ENCODE data around the gene DCDC1. TPM values are rescaled to one million over a fixed set of nuclear protein-coding genes. Genes with fewer than 3 reads are reported as not detected.

The DCDC1 gene
- polyA plus RNA-seq, 1 donor: 1.2 TPM

DNA sequence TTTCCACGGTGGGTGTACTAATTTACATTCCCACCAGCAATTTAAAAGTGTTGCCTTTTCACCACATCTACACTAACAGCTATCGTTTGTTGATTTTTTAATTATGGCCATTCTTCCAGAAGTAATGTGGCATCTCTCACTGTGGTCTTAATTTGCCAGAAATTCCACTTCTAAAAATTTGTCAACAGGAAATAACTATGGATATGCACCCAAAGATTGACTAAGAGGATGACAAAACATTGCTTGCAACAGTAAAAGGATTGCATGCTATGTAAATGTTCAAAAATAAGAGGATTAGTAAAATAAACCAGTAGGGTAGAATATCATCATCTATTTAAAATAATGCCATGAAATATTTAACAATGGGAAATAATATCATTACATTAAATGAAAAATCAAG is 219.5 kb downstream of the DCDC1 start:
- WGBS (ENCODE audit: insufficient coverage, low lambda C conversion rate): 83% methylated on average over 1 of the region's 2 CpGs
- H3K9me3 ChIP-seq (ENCODE audit: control insufficient read depth, low read depth, low read length): no peaks in the 10 kb centered on the region

DNA sequence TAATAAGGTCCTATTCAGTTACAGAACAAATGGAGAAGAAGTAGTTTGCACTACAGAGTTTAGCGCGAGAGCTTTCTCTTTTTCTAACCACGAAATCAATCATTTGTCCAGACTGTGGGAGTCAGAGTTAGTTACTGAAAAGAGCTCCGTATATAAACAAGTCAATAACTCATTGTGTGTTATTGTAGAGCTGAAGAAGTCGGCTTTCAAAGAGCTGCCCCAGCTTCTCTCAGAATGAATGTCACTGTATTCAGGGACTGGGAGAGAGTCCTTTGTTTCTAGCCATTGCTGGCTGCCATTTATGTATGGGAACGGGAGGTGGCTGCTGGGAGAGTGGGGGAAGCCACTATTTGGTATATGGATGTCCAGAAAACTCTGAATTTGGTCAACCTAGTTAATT is 227.8 kb downstream of the DCDC1 start:
- WGBS (ENCODE audit: insufficient coverage, low lambda C conversion rate): no CpG with 5 or more reads among the region's 6 CpGs

More for the DNA sequence above, 219.5 kb downstream of the DCDC1 start:
- no peak for DNase-seq
- no peak overlapping the region for H3K27ac ChIP-seq (ENCODE audit: low read length)
- no peaks in the 10 kb centered on the region for H3K4me1 ChIP-seq (ENCODE audit: control insufficient read depth, insufficient read depth, low read length)
- no peaks in the 10 kb centered on the region for H3K36me3 ChIP-seq (ENCODE audit: control insufficient read depth, insufficient read depth, low read length)
- H3K27me3 ChIP-seq (ENCODE audit: control insufficient read depth, insufficient read depth, low read length): no peaks in the 10 kb centered on the region
- no peak overlapping the region for H3K4me3 ChIP-seq (ENCODE audit: low read length)

DNA sequence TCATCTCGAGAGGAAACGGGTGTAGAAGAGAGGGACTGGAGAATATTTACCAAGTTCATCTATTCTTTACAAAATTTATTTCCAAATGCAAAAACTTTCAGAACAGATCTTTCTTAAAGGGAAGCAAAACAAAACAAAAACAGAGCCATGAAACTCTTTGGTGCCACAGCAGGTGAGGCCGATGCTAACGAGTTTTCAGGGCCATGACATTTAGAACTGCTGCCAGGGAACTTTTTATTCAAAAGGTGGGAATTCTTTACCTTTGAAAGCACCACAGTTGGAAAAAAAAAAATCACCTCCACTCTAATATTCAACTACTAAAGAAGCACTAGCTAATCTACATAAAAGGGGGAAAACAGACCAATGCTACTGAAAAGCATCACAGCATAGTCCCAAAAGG is 230.1 kb downstream of the DCDC1 start:
- H3K4me1 ChIP-seq (ENCODE audit: control insufficient read depth, insufficient read depth, low read length): no peaks in the 10 kb centered on the region
- H3K4me3 ChIP-seq (ENCODE audit: low read length): no peak overlapping the region
- H3K36me3 ChIP-seq (ENCODE audit: control insufficient read depth, insufficient read depth, low read length): no peaks in the 10 kb centered on the region
- WGBS (ENCODE audit: insufficient coverage, low lambda C conversion rate): no CpG with 5 or more reads among the region's 4 CpGs
- no peak for DNase-seq
- H3K27me3 ChIP-seq (ENCODE audit: control insufficient read depth, insufficient read depth, low read length): no peaks in the 10 kb centered on the region
- no peak overlapping the region for H3K27ac ChIP-seq (ENCODE audit: low read length)
- H3K9me3 ChIP-seq (ENCODE audit: control insufficient read depth, low read depth, low read length): no peaks in the 10 kb centered on the region

More for the DNA sequence above, 227.8 kb downstream of the DCDC1 start:
- Histone ChIP-seq H3K27ac (ENCODE audit: low read length) (no peak overlapping the region), H3K36me3 (ENCODE audit: control insufficient read depth, insufficient read depth, low read length) (no peaks in the 10 kb centered on the region), H3K9me3 (ENCODE audit: control insufficient read depth, low read depth, low read length) (no peaks in the 10 kb centered on the region), H3K4me1 (ENCODE audit: control insufficient read depth, insufficient read depth, low read length) (no peaks in the 10 kb centered on the region), H3K27me3 (ENCODE audit: control insufficient read depth, insufficient read depth, low read length) (no peaks in the 10 kb centered on the region), H3K4me3 (ENCODE audit: low read length) (no peak overlapping the region)
- DNase-seq: no peak

DNA sequence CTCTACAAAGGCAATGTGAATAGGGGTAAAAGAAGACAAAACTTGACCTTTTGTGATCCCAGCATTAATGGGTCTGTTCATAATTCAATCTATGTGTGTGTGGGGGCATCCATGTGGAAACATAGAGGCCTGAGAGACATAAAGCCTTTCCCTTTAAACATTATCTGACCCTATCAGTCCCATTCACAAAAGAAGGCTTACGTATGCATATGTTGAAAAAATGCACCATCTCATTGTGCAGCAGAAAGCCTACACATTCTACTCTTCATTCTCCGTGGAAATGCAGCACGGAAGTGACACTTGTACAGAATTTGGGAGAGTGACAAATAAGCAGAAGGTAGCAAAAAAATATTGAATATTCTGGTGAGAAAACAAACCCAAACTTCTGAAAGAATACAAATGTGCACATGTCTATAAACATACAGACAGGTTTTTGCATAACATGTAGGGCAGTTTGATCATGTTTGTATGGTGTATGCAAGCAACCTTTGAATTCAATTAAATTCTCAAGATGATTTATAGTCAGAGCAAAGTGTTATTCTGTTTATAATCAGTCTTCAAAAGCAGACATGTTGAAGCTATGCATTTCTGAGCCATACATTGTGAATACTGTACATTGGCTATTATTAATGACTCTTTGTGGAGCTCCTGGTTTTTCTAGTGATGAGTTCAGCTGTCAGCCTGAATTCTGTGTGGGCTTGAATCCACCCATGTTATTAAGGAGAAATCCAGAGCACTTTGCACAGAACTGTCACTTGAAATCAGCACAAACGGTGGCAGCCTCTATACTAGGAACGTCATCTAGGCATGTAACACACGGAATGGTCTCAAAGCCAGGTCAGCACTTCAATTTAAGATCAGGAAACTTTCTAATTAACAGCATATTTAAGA is 236.8 kb downstream of the DCDC1 start:
- no peak for DNase-seq
- Histone ChIP-seq H3K27me3 (ENCODE audit: control insufficient read depth, insufficient read depth, low read length) (no peaks in the 10 kb centered on the region), H3K4me3 (ENCODE audit: low read length) (no peak overlapping the region), H3K27ac (ENCODE audit: low read length) (no peak overlapping the region), H3K36me3 (ENCODE audit: control insufficient read depth, insufficient read depth, low read length) (no peaks in the 10 kb centered on the region), H3K4me1 (ENCODE audit: control insufficient read depth, insufficient read depth, low read length) (no peaks in the 10 kb centered on the region), H3K9me3 (ENCODE audit: control insufficient read depth, low read depth, low read length) (no peaks in the 10 kb centered on the region)
- 100% methylated on average over 1 of the region's 6 CpGs for WGBS (ENCODE audit: insufficient coverage, low lambda C conversion rate)

DNA sequence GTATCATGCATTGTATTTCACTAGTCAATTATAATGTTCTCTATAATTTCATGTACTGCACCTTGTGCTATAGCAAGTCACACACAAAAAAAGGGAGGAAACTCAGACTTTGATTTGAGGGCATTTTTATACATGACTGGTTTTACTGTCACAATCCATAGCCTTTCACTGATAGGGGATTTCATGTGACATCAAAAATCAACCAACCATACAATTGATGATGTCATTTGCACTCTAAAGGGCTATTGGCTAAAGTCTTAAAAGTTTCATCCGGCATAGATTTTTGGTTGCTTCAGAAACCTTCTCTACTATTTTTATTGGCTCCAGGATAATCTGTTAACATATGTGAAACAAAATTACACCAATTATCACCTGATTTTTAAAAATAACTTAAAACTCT is 237.8 kb downstream of the DCDC1 start:
- Histone ChIP-seq H3K9me3 (ENCODE audit: control insufficient read depth, low read depth, low read length) (no peaks in the 10 kb centered on the region), H3K27me3 (ENCODE audit: control insufficient read depth, insufficient read depth, low read length) (no peaks in the 10 kb centered on the region), H3K4me3 (ENCODE audit: low read length) (no peak overlapping the region), H3K36me3 (ENCODE audit: control insufficient read depth, insufficient read depth, low read length) (no peaks in the 10 kb centered on the region), H3K27ac (ENCODE audit: low read length) (no peak overlapping the region), H3K4me1 (ENCODE audit: control insufficient read depth, insufficient read depth, low read length) (no peaks in the 10 kb centered on the region)
- no CpG with 5 or more reads among the region's 1 CpG for whole genome bisulfite sequencing (ENCODE audit: insufficient coverage, low lambda C conversion rate)
- DNase-seq: no peak

DNA sequence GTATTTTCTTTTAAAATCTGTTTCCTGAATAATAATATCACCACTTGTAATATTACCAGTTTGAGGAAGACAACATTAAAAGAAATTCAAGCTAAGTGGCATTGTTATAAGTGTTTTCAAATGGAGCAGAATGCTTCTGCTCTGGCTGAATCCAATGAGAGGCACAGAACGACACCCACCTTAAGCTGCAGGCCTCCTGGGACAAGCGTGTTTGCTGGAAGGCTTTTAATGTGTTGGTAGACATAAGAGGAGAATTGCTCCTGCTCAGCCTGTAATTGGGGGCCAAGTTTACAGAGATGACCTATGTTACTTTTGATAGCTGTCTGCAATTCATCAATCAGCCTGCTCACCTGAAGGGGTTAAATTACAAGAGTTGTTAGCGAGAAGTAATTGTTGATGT is 242.2 kb downstream of the DCDC1 start:
- no peaks in the 10 kb centered on the region for H3K4me1 ChIP-seq (ENCODE audit: control insufficient read depth, insufficient read depth, low read length)
- H3K9me3 ChIP-seq (ENCODE audit: control insufficient read depth, low read depth, low read length): no peaks in the 10 kb centered on the region
- H3K27ac ChIP-seq (ENCODE audit: low read length): no peak overlapping the region
- H3K36me3 ChIP-seq (ENCODE audit: control insufficient read depth, insufficient read depth, low read length): no peaks in the 10 kb centered on the region
- H3K4me3 ChIP-seq (ENCODE audit: low read length): no peak overlapping the region
- no peaks in the 10 kb centered on the region for H3K27me3 ChIP-seq (ENCODE audit: control insufficient read depth, insufficient read depth, low read length)
- WGBS (ENCODE audit: insufficient coverage, low lambda C conversion rate): 40% methylated on average over 1 of the region's 3 CpGs
- no peak for DNase-seq

DNA sequence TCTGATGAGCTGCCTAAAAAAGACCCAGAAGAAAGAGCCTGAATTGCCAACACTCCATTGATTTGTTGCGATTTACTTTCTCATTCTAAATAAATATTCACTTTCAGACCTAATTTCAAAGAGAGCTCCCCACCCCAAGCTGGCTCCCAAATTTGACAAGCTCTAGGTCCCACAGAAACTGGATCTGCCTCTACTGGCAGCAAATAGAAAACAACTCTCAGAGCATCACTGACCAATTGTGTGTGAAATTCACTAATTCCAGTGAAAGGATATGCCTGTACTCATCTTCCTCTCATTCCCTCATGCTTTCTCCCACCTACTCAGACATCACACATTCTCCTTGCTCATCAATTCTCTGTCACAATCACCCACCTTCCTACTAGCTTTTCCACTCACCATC is 249.1 kb downstream of the DCDC1 start:
- Histone ChIP-seq H3K36me3 (ENCODE audit: control insufficient read depth, insufficient read depth, low read length) (no peaks in the 10 kb centered on the region), H3K9me3 (ENCODE audit: control insufficient read depth, low read depth, low read length) (no peaks in the 10 kb centered on the region), H3K27me3 (ENCODE audit: control insufficient read depth, insufficient read depth, low read length) (no peaks in the 10 kb centered on the region), H3K27ac (ENCODE audit: low read length) (no peak overlapping the region), H3K4me3 (ENCODE audit: low read length) (no peak overlapping the region), H3K4me1 (ENCODE audit: control insufficient read depth, insufficient read depth, low read length) (no peaks in the 10 kb centered on the region)
- no peak for DNase-seq
- WGBS (ENCODE audit: insufficient coverage, low lambda C conversion rate): no CpG with 5 or more reads among the region's 1 CpG

DNA sequence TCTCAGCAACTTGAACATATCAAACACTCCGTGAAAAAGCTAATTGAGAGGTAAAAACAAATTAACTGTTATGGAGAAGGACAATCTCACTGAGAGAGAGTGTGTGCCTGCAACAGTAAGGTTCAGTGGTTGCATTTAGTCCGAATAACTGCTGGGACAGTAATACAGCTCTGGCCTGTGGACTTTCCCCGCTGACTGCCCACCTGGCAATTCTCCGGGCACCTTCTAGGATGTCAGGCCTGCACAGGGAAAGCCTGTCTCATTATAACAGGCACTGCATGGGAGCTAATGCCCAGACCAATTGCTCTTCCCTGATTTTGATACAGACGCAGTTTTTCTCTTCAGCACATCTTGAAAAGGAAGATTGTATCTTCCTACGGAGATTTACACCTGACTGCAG is 251.0 kb downstream of the DCDC1 start:
- Histone ChIP-seq H3K36me3 (ENCODE audit: control insufficient read depth, insufficient read depth, low read length) (no peaks in the 10 kb centered on the region), H3K27me3 (ENCODE audit: control insufficient read depth, insufficient read depth, low read length) (no peaks in the 10 kb centered on the region)
- no CpG with 5 or more reads among the region's 6 CpGs for WGBS (ENCODE audit: insufficient coverage, low lambda C conversion rate)

DNA sequence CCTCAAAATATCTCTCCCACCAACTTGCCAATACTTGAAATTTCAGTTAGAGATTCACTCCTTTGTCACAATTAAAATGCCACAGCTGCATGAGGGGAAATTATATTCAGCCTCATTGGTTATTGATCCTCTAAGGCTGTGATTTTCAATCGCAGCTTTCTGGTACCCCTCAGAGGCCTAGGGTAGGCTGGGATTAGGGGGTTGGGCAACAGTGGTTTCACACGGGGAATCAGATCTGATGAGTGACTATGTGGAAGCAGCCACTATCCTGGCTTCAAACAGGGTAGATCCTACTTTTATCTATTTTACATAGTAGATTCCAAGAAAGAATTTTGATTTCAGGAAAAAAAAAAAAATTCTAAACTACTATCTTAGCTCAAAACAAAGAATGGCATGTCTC is 252.5 kb downstream of the DCDC1 start:
- Histone ChIP-seq H3K4me3 (ENCODE audit: low read length) (no peak overlapping the region), H3K27me3 (ENCODE audit: control insufficient read depth, insufficient read depth, low read length) (no peaks in the 10 kb centered on the region), H3K36me3 (ENCODE audit: control insufficient read depth, insufficient read depth, low read length) (no peaks in the 10 kb centered on the region), H3K27ac (ENCODE audit: low read length) (no peak overlapping the region), H3K4me1 (ENCODE audit: control insufficient read depth, insufficient read depth, low read length) (no peaks in the 10 kb centered on the region), H3K9me3 (ENCODE audit: control insufficient read depth, low read depth, low read length) (no peaks in the 10 kb centered on the region)
- no peak for DNase-seq
- WGBS (ENCODE audit: insufficient coverage, low lambda C conversion rate): 80% methylated on average over 2 of the region's 2 CpGs

More for the DNA sequence above, 251.0 kb downstream of the DCDC1 start:
- no peaks in the 10 kb centered on the region for H3K9me3 ChIP-seq (ENCODE audit: control insufficient read depth, low read depth, low read length)
- H3K4me3 ChIP-seq (ENCODE audit: low read length): no peak overlapping the region
- DNase-seq: no peak
- H3K4me1 ChIP-seq (ENCODE audit: control insufficient read depth, insufficient read depth, low read length): no peaks in the 10 kb centered on the region
- H3K27ac ChIP-seq (ENCODE audit: low read length): no peak overlapping the region

DNA sequence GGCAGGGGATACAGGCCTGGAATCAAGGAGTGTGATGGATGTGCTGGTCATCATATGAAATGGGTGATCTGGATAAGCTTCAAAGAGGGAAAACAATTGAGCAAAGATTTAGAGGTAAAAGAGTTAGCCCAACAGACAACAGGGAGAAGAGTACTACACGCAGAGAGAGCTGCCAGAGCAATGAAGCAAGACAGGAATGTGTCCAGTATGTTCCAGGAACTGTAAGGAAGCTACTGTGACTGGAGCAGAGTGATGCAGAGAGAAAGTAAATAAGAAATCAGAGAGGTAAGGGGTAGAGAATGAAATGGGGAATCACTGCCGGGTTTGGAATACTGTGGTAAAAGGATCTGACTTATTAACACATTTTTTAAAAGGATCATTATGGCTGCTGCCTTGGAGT is 255.1 kb downstream of the DCDC1 start:
- Histone ChIP-seq H3K4me3 (ENCODE audit: low read length) (no peak overlapping the region), H3K4me1 (ENCODE audit: control insufficient read depth, insufficient read depth, low read length) (no peaks in the 10 kb centered on the region), H3K27ac (ENCODE audit: low read length) (no peak overlapping the region), H3K27me3 (ENCODE audit: control insufficient read depth, insufficient read depth, low read length) (no peaks in the 10 kb centered on the region), H3K9me3 (ENCODE audit: control insufficient read depth, low read depth, low read length) (no peaks in the 10 kb centered on the region), H3K36me3 (ENCODE audit: control insufficient read depth, insufficient read depth, low read length) (no peaks in the 10 kb centered on the region)
- no peak for DNase-seq
- 83% methylated on average over 1 of the region's 2 CpGs for WGBS (ENCODE audit: insufficient coverage, low lambda C conversion rate)

DNA sequence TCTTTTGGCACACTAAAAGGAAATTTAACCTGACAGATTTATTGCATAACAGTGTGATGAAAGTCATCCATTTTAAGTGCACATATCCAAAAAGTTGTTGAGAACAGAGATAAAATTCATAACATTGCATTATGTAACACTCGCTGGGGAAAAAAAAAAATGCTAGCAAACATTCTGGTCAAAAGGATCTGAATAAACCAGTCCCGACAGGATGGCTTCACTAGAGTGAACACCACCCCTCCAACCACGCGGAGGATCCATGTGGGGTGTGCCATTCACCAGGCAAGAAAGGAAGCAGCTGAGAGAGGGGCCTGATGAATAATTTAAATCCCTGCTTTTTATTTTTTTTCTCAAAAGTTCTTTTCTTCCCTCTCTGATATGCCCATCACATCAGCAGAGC is 258.7 kb downstream of the DCDC1 start:
- Histone ChIP-seq H3K27ac (ENCODE audit: low read length) (no peak overlapping the region), H3K9me3 (ENCODE audit: control insufficient read depth, low read depth, low read length) (no peaks in the 10 kb centered on the region), H3K27me3 (ENCODE audit: control insufficient read depth, insufficient read depth, low read length) (no peaks in the 10 kb centered on the region), H3K4me3 (ENCODE audit: low read length) (no peak overlapping the region), H3K36me3 (ENCODE audit: control insufficient read depth, insufficient read depth, low read length) (no peaks in the 10 kb centered on the region), H3K4me1 (ENCODE audit: control insufficient read depth, insufficient read depth, low read length) (no peaks in the 10 kb centered on the region)
- DNase-seq: no peak
- WGBS (ENCODE audit: insufficient coverage, low lambda C conversion rate): no CpG with 5 or more reads among the region's 4 CpGs
